ENCODE data around the gene BFSP2. TPM values are rescaled to one million over a fixed set of nuclear protein-coding genes. Genes with fewer than 3 reads are reported as not detected.
A peak's percentile ranks its signal among the peaks of the same experiment; 100 is the strongest.

BFSP2 gene
- total and polyA plus RNA-seq, 7 donors = 2.5 TPM; not detected in 6

- WGBS, 2 donors = 85% methylated on average over 3 of the region's 3 CpGs
These were observed 5.1 kb downstream of the BFSP2 start for GRCh38 chr3:133404920-133405319.

GRCh38 chr3:133408366-133408765 is 8.5 kb downstream of the BFSP2 start:
- no peak for TF ChIP-seq POLR2A (IDR thresholded peaks at IDR 0.05)
- WGBS, 2 donors = 91 to 95% methylated on average over 2 of the region's 2 CpGs

More at GRCh38 chr3:133404920-133405319, 5.1 kb downstream of the BFSP2 start:
- no peak for DNase-seq
- no peaks in the 10 kb centered on the region for H3K9me3 ChIP-seq
- no peaks in the 10 kb centered on the region for H3K27me3 ChIP-seq
- no peaks in the 10 kb centered on the region for H3K36me3 ChIP-seq
- no peak overlapping the region for H3K4me3 ChIP-seq
- no peak overlapping the region for H3K27ac ChIP-seq
- no peak for TF ChIP-seq CTCF (IDR thresholded peaks at IDR 0.05)
- H3K4me1 ChIP-seq = no peaks in the 10 kb centered on the region
- intact Hi-C loops (cut with DNase I) = no loop called here

GRCh38 chr3:133408961-133409360 is 9.1 kb downstream of the BFSP2 start:
- Histone ChIP-seq H3K4me1 (peaks cover 0 to 17% (median 7%) of the 10 kb centered on the region in 4 donors), H3K9me3 (no peaks in the 10 kb centered on the region), H3K4me3 (no peak overlapping the region), H3K27ac (no peak overlapping the region), H3K36me3 (no peaks in the 10 kb centered on the region), H3K27me3 (no peaks in the 10 kb centered on the region)
- intact Hi-C loops (cut with DNase I) = no loop called here
- DNase-seq = no peak
- 54 to 76% methylated on average over 2 of the region's 2 CpGs for WGBS, 2 donors
- TF ChIP-seq EP300 (IDR thresholded peaks at IDR 0.05) = no peak
- TF ChIP-seq CTCF (IDR thresholded peaks at IDR 0.05) = no peak
- TF ChIP-seq POLR2AphosphoS5 (IDR thresholded peaks at IDR 0.05) = no peak
- TF ChIP-seq POLR2A (IDR thresholded peaks at IDR 0.05) = no peak

More at GRCh38 chr3:133408366-133408765, 8.5 kb downstream of the BFSP2 start:
- Histone ChIP-seq H3K36me3 (no peaks in the 10 kb centered on the region), H3K9me3 (no peaks in the 10 kb centered on the region), H3K4me1 (peaks cover 0 to 11% (median 5%) of the 10 kb centered on the region in 4 donors), H3K27ac (no peak overlapping the region), H3K27me3 (no peaks in the 10 kb centered on the region), H3K4me3 (no peak overlapping the region)
- intact Hi-C loops (cut with DNase I) = no loop called here
- DNase-seq = no peak

GRCh38 chr3:133410191-133410892 is 10.5 kb downstream of the BFSP2 start:
- no peak overlapping the region for H3K4me3 ChIP-seq
- no peaks in the 10 kb centered on the region for H3K36me3 ChIP-seq
- TF ChIP-seq EP300 (IDR thresholded peaks at IDR 0.05) = no peak
- TF ChIP-seq POLR2A (IDR thresholded peaks at IDR 0.05) = no peak
- no peak for TF ChIP-seq POLR2AphosphoS5 (IDR thresholded peaks at IDR 0.05)
- TF ChIP-seq CTCF (IDR thresholded peaks at IDR 0.05) = no peak
- no peaks in the 10 kb centered on the region for H3K9me3 ChIP-seq
- 72 to 84% methylated on average over 17 of the region's 17 CpGs for WGBS, 2 donors
- intact Hi-C loops (cut with DNase I) = no loop called here
- no peak overlapping the region for H3K27ac ChIP-seq
- H3K4me1 ChIP-seq = peaks cover 0 to 17% (median 7%) of the 10 kb centered on the region in 4 donors
- DNase-seq = no peak
- no peaks in the 10 kb centered on the region for H3K27me3 ChIP-seq

GRCh38 chr3:133412183-133413132 is 12.6 kb downstream of the BFSP2 start:
- intact Hi-C loops (cut with DNase I) = no loop called here
- peaks cover 0 to 17% (median 7%) of the 10 kb centered on the region in 4 donors for H3K4me1 ChIP-seq
- H3K27ac ChIP-seq = peak overlapping the region in 3 of 4 donors; percentile 27 to 72 (median 55)
- WGBS, 2 donors = 64 to 74% methylated on average over 26 of the region's 26 CpGs
- H3K36me3 ChIP-seq = no peaks in the 10 kb centered on the region
- H3K27me3 ChIP-seq = no peaks in the 10 kb centered on the region
- DNase-seq = peak; percentile 72
- no peak for TF ChIP-seq EP300 (IDR thresholded peaks at IDR 0.05)
- no peak for TF ChIP-seq POLR2AphosphoS5 (IDR thresholded peaks at IDR 0.05)
- TF ChIP-seq POLR2A (IDR thresholded peaks at IDR 0.05) = no peak
- no peak for TF ChIP-seq CTCF (IDR thresholded peaks at IDR 0.05)
- H3K4me3 ChIP-seq = peak overlapping the region in 2 of 4 donors; percentile 26 to 30
- no peaks in the 10 kb centered on the region for H3K9me3 ChIP-seq
